ENCODE data around the gene RAB18. TPM values are rescaled to one million over a fixed set of nuclear protein-coding genes. Genes with fewer than 3 reads are reported as not detected.
A peak's percentile ranks its signal among the peaks of the same experiment; 100 is the strongest.
"Not testable (repeated sequence)": the region's sequence is repeated elsewhere in the genome, so short reads cannot be mapped to it uniquely, and the experiment has no call there.

The RAB18 gene
- total RNA-seq: 107 TPM
- long read RNA-seq, full-length matches to known transcripts: 166 of 180 reads
- long read RNA-seq, partial matches to known transcripts: 2 of 180 reads
- long read RNA-seq, other reads (novel, unspliced or antisense): 12 of 180 reads

DNA sequence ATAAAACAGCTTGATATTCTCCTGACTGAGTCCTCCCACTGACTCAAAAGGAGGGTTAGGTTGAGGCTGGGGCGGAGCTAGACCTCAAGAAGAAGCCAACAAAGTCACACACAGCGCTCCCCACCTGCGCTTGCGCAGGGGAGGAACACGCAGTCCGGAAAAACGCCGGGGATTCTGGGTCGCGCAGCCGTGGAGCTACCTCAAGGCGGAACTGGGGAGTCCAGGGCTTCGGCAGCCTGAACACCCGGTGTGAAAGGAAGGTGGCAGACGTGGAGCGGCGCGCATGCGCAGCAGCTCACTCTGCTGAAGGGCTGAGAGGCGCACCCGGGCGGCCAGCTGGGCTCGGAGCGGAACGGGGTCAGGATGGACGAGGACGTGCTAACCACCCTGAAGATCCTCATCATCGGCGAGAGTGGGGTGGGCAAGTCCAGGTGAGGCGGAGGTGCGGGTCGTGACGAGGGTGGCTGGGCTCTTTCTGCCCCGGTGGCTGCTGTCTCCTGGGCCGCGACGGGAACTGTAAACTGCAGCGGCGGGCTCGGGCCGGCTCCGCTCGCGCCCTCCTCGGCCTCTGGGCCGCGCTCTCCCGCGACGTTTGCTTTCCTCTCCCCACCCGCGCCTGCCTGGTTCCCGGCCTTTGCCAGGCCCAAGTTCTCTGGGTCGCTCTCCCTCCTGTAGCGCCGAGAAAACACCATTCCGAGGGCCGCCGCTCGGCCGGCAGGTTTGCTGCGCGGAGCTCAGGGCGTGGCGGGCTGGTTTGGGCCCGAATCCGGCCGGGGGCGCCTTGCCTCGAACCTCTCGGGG, at the start of gene RAB18:
Gene RAB18, plus strand, starts transcription at position 298 of the 801 bp plus-strand sequence. Its CDS starts 66 bp downstream, at position 364.
- peak; percentile 100 for DNase-seq (ENCODE audit: low spot score)

- DNase-seq (ENCODE audit: low spot score): no peak
These were observed 49.3 kb upstream of the RAB18 start for GRCh38 chr10:27454837-27455236.

- no peak for DNase-seq (ENCODE audit: low spot score)
These were observed 46.7 kb upstream of the RAB18 start for GRCh38 chr10:27457261-27457945.

DNA sequence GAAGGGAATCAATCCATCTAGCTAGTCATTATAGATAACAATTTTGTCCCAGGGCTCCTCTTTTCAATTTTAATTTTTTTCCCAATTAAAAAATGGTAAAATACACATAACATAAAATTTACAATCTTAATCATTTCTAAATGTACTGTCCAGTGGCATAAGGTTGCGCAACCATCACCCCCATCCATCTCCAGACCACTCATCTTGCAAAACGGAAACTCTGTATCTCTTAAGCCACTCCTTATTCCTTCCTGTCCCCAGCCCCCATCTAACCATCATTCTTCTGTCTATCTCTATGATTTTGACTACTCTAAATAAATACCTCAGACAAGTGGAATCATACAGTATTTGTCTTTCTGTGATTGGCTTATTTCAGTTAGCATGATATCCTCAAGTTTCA, 46.1 kb upstream of the RAB18 start:
- DNase-seq (ENCODE audit: low spot score): no peak

DNA sequence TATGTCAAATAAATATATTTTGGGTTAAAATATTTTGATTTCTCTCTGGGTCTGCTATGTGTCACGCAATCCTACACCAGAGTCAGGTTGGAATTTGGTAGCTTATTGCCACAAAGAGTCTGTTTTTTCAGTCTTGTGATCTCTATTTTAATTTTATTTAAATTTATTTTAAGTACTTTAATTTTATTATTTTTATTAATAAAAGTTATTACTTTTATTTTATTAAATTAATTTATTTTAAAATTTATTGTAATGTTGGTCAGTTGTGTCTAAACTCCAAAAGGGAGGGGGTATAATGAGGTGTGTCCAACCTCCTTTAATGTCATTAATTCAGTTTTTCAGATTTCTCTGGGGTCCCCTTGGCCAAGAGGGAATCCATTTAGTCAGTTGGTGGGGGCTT, 42.8 kb upstream of the RAB18 start:
- no peak for DNase-seq (ENCODE audit: low spot score)

DNA sequence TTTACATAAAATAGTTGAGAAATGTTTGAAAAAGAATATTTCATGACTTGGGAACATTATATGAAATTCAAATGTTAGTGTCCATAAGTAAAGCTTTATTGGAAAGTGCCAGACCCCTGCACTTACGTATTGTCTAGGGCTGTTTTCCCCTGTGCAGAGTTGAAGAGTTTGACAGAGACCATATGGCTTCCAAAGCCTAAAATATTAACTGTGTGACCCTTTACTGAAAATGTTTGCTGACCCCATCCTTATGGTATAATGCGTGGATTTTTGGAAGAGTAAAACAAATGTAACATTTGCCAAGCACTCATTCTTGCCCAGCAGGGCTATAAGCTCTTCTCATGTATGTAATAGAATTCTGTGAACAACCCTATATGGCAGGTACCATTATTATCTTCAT, 40.1 kb upstream of the RAB18 start:
- DNase-seq (ENCODE audit: low spot score): no peak

DNA sequence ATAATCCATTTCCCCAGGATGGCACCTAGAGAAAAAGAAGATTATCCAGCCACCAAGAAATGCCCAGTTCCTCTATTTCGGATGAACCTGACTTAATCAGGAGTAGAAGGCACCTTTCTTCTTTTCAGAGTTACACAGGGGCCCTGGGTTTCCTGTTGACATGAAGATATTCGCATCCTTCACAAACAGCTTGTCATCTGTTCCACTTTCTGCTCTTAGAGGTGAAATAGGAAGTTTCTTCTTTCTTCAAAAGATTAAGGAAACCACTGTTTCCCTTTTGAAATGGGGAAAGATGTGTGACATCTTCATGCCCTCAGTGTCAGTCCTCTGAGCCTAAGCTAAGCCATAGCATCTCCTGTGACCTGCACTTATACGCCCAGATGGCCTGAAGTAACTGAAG, 39.1 kb upstream of the RAB18 start:
- no peak for DNase-seq (ENCODE audit: low spot score)

- DNase-seq (ENCODE audit: low spot score): not testable (repeated sequence)
These were observed 38.5 kb upstream of the RAB18 start for GRCh38 chr10:27465596-27465995.

GRCh38 chr10:27470885-27471284, 33.2 kb upstream of the RAB18 start:
- no peak for DNase-seq (ENCODE audit: low spot score)

- no peak for DNase-seq (ENCODE audit: low spot score)
These were observed 29.4 kb upstream of the RAB18 start for GRCh38 chr10:27474741-27475140.

- DNase-seq (ENCODE audit: low spot score): no peak
These were observed 25.1 kb upstream of the RAB18 start for GRCh38 chr10:27479016-27479415.

DNA sequence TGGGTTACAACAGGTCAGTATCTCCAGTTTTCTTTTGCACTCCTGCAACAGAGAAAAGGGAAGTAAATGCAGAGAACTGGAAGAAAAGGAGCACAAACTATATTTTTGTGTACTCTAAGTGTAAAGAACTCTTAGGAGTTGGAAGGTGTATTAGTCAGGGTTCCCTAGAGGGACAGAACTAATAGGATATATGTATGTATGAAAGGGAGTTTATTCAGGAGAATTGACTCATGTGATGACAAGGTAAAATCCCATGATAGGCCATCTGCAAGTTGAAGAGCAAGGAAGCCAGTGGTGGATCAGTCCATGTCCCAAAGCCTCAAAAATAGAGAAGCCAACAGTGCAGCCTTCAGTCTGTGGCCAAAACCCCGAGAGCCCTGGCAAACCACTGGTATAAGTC, 22.6 kb upstream of the RAB18 start:
- no peak for DNase-seq (ENCODE audit: low spot score)

DNA sequence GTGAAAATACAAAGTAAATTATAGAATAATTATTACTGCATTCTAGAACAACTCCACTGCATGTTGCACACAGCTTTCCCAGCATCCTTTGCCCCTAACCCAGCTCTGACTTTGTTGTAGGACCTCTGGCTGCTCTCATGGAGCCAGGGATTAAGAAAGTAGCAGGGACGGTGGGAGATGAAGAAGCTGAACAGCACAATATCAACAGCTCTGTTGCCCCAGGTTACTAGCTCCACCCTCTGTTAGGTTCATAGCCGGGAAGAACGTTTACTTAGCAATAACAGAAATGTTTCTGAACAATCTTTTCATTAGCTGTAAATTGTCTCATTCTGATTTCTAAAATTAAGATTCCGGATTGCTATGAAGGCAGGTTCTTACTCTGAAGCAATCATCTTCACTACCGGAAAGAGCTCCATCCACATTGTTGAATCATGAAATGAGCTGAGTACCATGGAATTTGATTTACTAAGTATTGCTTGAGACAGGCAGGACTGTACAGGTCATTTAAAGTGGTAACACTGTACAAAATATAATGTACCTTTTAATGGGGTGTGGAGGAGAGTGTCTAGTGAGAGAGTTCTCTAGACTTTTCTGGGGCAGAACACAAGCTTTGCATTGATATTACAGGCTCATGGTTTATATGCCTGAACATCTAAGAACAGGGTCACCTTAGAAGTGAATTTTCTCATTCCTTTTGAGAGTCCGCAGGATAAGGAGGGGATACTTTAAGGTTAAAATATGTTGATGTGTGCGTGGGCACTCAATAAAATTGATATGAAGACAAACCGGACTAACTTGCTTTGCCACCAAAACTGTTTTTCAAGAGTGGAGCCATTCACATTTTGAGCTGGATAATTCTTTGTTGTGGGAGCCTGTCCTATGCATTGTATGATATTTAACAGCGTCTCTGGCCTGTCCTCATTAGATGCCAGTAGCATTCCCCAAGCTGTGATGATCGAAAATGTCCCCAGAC, 20.8 kb upstream of the RAB18 start:
- DNase-seq (ENCODE audit: low spot score): no peak

DNA sequence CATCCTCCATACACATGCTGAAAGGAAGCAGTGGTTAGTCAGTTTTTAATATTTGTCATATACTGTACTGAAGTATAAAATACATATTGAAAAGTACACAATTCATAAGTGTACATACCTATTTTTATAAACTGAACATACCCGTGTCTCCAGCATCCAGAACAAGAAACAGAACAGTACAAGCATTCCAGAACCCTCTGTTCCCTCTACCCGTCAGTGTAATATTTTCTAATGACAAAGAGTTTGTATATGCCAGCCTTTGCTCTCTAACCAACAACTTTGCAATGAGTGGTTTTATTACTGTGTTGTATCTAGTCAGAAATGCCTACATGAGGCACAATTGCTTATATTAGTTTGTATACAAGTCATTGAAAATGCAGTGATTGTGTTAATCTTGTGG, 18.7 kb upstream of the RAB18 start:
- no peak for DNase-seq (ENCODE audit: low spot score)

DNA sequence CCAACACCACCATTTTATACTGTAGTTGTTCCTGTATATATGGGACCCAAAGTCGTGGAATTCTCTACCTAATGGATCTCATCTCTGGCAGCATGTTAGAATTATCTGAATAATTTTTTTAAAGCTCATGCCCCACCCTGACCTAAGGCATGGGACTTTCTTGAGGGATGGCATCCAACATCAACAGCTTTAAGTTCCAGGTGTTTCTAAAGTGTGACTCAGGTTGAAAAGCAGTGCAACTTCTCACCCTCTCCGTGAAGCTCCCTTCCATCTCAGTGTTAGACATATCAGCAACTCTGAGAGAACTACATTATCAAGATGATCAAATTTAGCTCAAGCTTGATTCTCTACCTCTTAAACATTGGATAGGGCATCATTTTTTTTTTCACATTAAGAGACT, 18.1 kb upstream of the RAB18 start:
- DNase-seq (ENCODE audit: low spot score): no peak

DNA sequence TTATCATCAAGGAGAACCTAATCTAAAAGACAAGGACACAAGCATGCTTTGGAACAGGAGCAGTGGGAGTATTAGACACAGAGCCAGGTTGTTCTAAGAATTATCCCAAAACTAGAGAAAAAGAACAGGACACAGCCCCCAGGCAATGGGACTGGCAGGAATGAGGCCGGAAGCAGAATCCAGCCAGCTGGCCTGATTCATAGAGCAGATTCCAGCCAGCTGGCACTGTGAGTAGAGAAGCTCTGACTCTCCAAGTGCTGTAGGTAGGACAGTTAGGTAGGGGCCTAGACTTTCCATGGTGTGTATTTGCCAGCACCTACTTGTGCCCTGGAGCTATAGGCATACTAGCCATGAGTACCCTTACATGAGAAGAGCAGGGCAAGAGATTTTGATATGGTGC, 13.3 kb upstream of the RAB18 start:
- DNase-seq (ENCODE audit: low spot score): no peak

- no peak for DNase-seq (ENCODE audit: low spot score)
These were observed 9.8 kb upstream of the RAB18 start for GRCh38 chr10:27494116-27494805.

DNA sequence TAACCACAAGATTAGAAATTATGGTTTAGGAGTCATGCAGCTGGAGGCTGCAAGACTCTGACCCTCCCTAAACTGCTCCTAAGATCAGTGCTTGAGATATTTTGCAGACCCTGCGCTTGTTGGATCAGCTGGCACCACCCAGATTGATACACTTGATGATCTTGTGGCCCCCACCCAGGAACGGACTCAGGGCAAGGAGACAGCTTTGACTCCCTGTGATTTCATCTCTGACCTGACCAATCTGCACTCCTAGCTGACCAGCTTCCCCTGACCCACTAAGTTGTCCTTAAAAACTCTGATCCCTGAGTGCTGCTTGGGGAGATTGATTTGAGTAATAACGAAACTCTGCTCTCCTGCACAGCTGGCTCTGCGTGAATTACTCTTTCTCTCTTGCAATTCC, 8.0 kb upstream of the RAB18 start:
- DNase-seq (ENCODE audit: low spot score): no peak

DNA sequence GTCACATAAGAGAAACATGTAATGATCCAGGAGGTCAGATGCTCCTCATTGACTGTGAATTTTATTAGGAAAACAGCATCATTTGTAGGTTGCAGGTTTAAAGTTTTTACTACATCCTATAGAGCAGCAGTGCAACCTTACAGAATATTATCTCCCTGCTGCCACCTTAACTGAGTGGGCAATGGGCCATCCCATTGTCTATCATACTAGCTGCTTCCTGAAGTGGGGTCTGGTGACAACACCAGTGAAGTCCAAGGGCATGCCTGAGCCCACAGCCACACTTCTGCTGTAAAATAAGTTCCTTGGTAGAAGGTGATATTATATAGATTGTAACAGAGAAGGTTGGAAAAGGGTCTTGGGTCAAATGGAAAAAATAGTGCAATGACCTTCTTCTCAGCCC, 4.0 kb upstream of the RAB18 start:
- DNase-seq (ENCODE audit: low spot score): no peak

DNA sequence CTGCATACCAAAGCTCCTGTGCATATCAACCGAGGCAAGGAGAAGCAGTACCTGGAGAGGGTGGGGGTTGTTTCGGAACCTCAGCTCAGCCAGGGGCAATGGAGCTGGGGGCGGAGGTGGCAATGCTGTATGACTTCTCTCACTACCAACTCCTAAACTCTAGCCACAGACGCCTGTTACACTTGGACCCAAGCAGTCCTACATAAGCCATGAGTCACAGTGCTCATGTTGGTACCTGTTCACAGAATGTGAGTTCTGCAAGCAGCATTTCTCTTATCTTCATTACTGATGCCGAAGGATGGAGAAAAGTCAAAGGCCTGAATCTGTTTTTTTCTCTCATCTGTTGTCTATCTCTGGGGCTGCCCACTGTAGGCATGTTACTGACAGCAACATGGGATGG, 3.2 kb upstream of the RAB18 start:
- no peak for DNase-seq (ENCODE audit: low spot score)

- DNase-seq (ENCODE audit: low spot score): no peak
These were observed 552 bp upstream of the RAB18 start for GRCh38 chr10:27503498-27504006.

Data from mesenteric fat pad (tissue), 1 donor.